GM12865 (cell line): Measurements from ENCODE around the gene CCDC124.

Experiments
- DNase-seq: peaks from one replicate; pipeline ENCODE4 v3.0.0; 2010; ENCODE audit warnings: low read depth
- H3K4me3 ChIP-seq: 2 replicates; pipeline ENCODE4 v1.5.1; 2011; ENCODE audit warnings: mild to moderate bottlenecking, low read depth, low read length, control low read depth
- CTCF ChIP-seq: IDR thresholded peaks from 2 replicates; pipeline ENCODE4 v1.5.1; 2011; ENCODE audit warnings: low read length, control low read depth, low read depth, inconsistent platforms; ENCODE audit not compliant: insufficient read depth; ENCODE audit errors: missing control alignments

Gene CCDC124

GRCh38 chr19:17968362-17968761 lies 35.5 kb downstream of the CCDC124 start:
- H3K4me3 ChIP-seq, result no peak overlapping the region
- DNase-seq, result no peak
- no peak for TF ChIP-seq CTCF

GRCh38 chr19:17969096-17969792 lies 36.4 kb downstream of the CCDC124 start:
- no peak overlapping the region for H3K4me3 ChIP-seq
- TF ChIP-seq CTCF, result no peak
- DNase-seq, result no peak

GRCh38 chr19:17972230-17972629 lies 39.4 kb downstream of the CCDC124 start:
- DNase-seq, result no peak
- TF ChIP-seq CTCF, result no peak
- H3K4me3 ChIP-seq, result no peak overlapping the region

- TF ChIP-seq CTCF, result no peak
- no peak for DNase-seq
- no peak overlapping the region for H3K4me3 ChIP-seq
These were observed 40.9 kb downstream of the CCDC124 start for GRCh38 chr19:17973759-17974158.

GRCh38 chr19:17974551-17974950 lies 41.7 kb downstream of the CCDC124 start:
- no peak for TF ChIP-seq CTCF
- DNase-seq, result no peak
- H3K4me3 ChIP-seq, result no peak overlapping the region

GRCh38 chr19:17975032-17975431 lies 42.2 kb downstream of the CCDC124 start:
- TF ChIP-seq CTCF, result no peak
- DNase-seq, result no peak
- no peak overlapping the region for H3K4me3 ChIP-seq

- H3K4me3 ChIP-seq, result no peak overlapping the region
- no peak for TF ChIP-seq CTCF
- no peak for DNase-seq
These were observed 44.2 kb downstream of the CCDC124 start for GRCh38 chr19:17977021-17977420.
